ENCODE data around the gene C16orf96. TPM values are rescaled to one million over a fixed set of nuclear protein-coding genes. Genes with fewer than 3 reads are reported as not detected.

The C16orf96 gene
- total and polyA plus RNA-seq, 2 donors (not counting 3 experiments of a cell fraction or from before 2014, with no cell fraction given): not detected

DNA sequence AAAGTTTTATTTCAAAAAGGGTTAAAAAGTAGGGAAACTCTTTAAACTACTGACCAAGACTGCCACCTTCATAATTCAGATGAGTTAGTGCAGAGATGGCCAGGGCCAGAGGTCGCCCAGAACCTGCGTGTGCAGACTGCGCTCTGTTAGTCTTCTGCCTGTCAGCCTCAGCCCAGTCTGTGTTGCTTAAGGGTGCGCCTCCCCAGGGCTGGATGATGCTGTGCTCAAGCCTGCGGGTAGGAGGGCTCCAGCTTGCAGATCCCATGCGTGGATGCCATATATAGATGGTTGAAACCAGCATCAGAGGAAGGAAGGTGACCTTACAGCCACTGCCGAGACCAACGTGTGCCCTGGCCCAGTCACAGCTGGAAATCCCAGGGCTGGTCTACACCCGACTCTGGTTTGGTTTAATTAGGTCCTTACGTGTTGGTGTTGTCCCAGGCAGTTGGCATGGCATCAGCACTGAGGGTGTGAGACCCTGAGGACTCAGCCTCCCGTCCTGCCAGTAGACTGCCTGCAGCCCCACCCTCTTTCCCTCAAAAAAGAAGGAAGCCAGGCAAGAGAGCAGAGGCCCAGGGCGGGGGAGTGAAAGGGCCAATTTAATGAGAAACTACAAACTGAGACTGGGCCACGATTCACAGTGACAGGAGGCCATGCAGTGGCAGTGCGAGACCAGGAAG is 45.3 kb upstream of the C16orf96 start:
- H3K4me1 ChIP-seq (ENCODE audit: control insufficient read depth, extremely low read depth, insufficient read depth, low read length): peaks cover 16% of the 10 kb centered on the region
- ChIA-PET CTCF (interaction anchor here (0.6 to 3.1 kb wide), 7 partner anchors 38 to 113 kb away, joined by 3 to 10 read pairs (median 7); partner anchors contain the start of gene MGRN1), POLR2A (no interaction called here)
- intact Hi-C loops (cut with micrococcal nuclease): loop anchor here (1.0 kb wide), 1 partner anchor 37 kb away; no protein-coding TSS in a partner anchor
- H3K9me3 ChIP-seq (replicated peaks; ENCODE audit: control insufficient read depth, insufficient read depth, low read length): no peaks in the 10 kb centered on the region
- H3K79me2 ChIP-seq (ENCODE audit: control insufficient read depth, insufficient read depth, low read length): no peaks in the 10 kb centered on the region
- H3K4me2 ChIP-seq (ENCODE audit: insufficient read depth, low read length): no peak overlapping the region
- BruUV-seq (replicated peaks): no TSS peak
- dilution Hi-C loops (cut with MboI; ENCODE audit: extremely low pct_ligation_motif_present, low sequenced_read_pairs): no loop called here
- no peaks in the 10 kb centered on the region for H3K27me3 ChIP-seq (ENCODE audit: control insufficient read depth in 2 of 2, insufficient read depth in 2 of 2, low read length in 2 of 2)
- TF ChIP-seq GATA2 (IDR thresholded peaks at IDR 0.05; ENCODE audit: insufficient read depth, insufficient read length, low read depth, low read length) (no peak), POLR2A (IDR thresholded peaks at IDR 0.05; ENCODE audit: low read depth, low read length) (no peak), MYC (IDR thresholded peaks at IDR 0.05; ENCODE audit: low read depth, low read length) (no peak), EZH2 (IDR thresholded peaks at IDR 0.05; ENCODE audit: borderline replicate concordance, low read depth, low read length, severe bottlenecking) (no peak), FOS (IDR thresholded peaks at IDR 0.05; ENCODE audit: borderline replicate concordance, insufficient read depth, low read length) (no peak), POLR2AphosphoS5 (IDR thresholded peaks at IDR 0.05; ENCODE audit: insufficient read depth, low read depth, low read length) (no peak), JUN (IDR thresholded peaks at IDR 0.05; ENCODE audit: borderline replicate concordance, insufficient read depth, insufficient read length, low read depth) (no peak)
- TF ChIP-seq, protein P1, sequence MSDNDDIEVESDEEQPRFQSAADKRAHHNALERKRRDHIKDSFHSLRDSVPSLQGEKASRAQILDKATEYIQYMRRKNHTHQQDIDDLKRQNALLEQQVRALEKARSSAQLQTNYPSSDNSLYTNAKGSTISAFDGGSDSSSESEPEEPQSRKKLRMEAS (IDR thresholded peaks at IDR 0.05; ENCODE audit: insufficient read depth, insufficient read length): no peak
- TF ChIP-seq, protein P2, sequence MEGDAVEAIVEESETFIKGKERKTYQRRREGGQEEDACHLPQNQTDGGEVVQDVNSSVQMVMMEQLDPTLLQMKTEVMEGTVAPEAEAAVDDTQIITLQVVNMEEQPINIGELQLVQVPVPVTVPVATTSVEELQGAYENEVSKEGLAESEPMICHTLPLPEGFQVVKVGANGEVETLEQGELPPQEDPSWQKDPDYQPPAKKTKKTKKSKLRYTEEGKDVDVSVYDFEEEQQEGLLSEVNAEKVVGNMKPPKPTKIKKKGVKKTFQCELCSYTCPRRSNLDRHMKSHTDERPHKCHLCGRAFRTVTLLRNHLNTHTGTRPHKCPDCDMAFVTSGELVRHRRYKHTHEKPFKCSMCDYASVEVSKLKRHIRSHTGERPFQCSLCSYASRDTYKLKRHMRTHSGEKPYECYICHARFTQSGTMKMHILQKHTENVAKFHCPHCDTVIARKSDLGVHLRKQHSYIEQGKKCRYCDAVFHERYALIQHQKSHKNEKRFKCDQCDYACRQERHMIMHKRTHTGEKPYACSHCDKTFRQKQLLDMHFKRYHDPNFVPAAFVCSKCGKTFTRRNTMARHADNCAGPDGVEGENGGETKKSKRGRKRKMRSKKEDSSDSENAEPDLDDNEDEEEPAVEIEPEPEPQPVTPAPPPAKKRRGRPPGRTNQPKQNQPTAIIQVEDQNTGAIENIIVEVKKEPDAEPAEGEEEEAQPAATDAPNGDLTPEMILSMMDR (IDR thresholded peaks at IDR 0.05; ENCODE audit: extremely low read depth in 1 of 2, insufficient read depth in 1 of 2, low read depth in 1 of 2, low read length in 2 of 2): no peak
- no peaks in the 10 kb centered on the region for H3K9me1 ChIP-seq (replicated peaks; ENCODE audit: control insufficient read depth, extremely low read depth, insufficient read depth, low read length)
- DNase-seq (ENCODE audit: low read depth, low spot score): no peak
- no peak overlapping the region for H3K9ac ChIP-seq (replicated peaks; ENCODE audit: extremely low read depth, insufficient read depth, low read length)
- H3K4me3 ChIP-seq (replicated peaks in 1 of 3; ENCODE audit: insufficient read depth in 1 of 3, low read depth in 1 of 3, low read length in 3 of 3): no peak overlapping the region
- H3K27ac ChIP-seq (ENCODE audit: insufficient read depth, low read depth, low read length): no peak overlapping the region
- FAIRE-seq: no peak
- no peaks in the 10 kb centered on the region for H4K20me1 ChIP-seq (replicated peaks; ENCODE audit: control insufficient read depth, extremely low read depth, insufficient read depth, low read length)
- peaks cover 12 to 57% of the 10 kb centered on the region in 2 experiments for H3K36me3 ChIP-seq (ENCODE audit: control insufficient read depth in 2 of 2, extremely low read depth in 1 of 2, insufficient read depth in 2 of 2, low read length in 2 of 2)
- H2AFZ ChIP-seq (ENCODE audit: low read depth, low read length): no peak overlapping the region

Measured in endothelial cell of umbilical vein (primary cell).